ENCODE measurements around the gene PDE4D. TPM values are rescaled to one million over a fixed set of nuclear protein-coding genes. Genes with fewer than 3 reads are reported as not detected.

The PDE4D gene
- total RNA-seq, 1 donor from 2014 or later: 2.3 TPM

DNA sequence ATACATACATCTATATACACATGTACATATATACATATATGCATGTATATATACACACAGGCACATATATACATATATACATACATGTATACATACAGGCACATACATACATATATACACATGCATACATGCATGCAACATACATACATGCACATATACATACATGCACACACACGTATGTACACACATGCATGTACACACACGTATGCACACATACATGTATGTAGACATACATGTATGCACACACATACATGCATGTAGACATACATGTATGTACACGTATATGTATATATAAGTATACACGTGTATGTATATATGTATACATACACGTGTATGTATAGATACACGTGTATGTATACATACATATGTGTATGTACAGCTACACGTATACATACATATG is 693.7 kb downstream of the PDE4D start:
- H3K27me3 Mint-ChIP-seq (ENCODE audit: insufficient read depth, low read depth): peaks cover under 1% of the 10 kb centered on the region
- H3K9me3 Mint-ChIP-seq: no peaks in the 10 kb centered on the region
- no peak for DNase-seq (ENCODE audit: low spot score)
- no peak overlapping the region for H3K27ac Mint-ChIP-seq
- TF ChIP-seq, protein P1, sequence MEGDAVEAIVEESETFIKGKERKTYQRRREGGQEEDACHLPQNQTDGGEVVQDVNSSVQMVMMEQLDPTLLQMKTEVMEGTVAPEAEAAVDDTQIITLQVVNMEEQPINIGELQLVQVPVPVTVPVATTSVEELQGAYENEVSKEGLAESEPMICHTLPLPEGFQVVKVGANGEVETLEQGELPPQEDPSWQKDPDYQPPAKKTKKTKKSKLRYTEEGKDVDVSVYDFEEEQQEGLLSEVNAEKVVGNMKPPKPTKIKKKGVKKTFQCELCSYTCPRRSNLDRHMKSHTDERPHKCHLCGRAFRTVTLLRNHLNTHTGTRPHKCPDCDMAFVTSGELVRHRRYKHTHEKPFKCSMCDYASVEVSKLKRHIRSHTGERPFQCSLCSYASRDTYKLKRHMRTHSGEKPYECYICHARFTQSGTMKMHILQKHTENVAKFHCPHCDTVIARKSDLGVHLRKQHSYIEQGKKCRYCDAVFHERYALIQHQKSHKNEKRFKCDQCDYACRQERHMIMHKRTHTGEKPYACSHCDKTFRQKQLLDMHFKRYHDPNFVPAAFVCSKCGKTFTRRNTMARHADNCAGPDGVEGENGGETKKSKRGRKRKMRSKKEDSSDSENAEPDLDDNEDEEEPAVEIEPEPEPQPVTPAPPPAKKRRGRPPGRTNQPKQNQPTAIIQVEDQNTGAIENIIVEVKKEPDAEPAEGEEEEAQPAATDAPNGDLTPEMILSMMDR (IDR thresholded peaks at IDR 0.05): no peak
- no peak for TF ChIP-seq EZH2 (IDR thresholded peaks at IDR 0.05)
- no peak for TF ChIP-seq EZH2phosphoT487 (IDR thresholded peaks at IDR 0.05)
- Histone ChIP-seq H3F3A (ENCODE audit: low read depth) (peaks cover 16% of the 10 kb centered on the region), H3K36me3 (no peaks in the 10 kb centered on the region), H4K20me1 (ENCODE audit: low read depth) (no peaks in the 10 kb centered on the region), H3K4me2 (no peak overlapping the region), H3K79me2 (ENCODE audit: low read depth) (no peaks in the 10 kb centered on the region), H2AFZ (replicated peaks) (no peak overlapping the region), H3K4me1 (no peaks in the 10 kb centered on the region), H3K4me3 (no peak overlapping the region), H3K9ac (no peak overlapping the region), H3K27ac (no peak overlapping the region), H3K27me3 (no peaks in the 10 kb centered on the region), H3K9me3 (ENCODE audit: low read depth) (no peaks in the 10 kb centered on the region)
- H3K36me3 Mint-ChIP-seq: no peaks in the 10 kb centered on the region
- H3K4me1 Mint-ChIP-seq: no peaks in the 10 kb centered on the region
- no peak overlapping the region for H3K4me3 Mint-ChIP-seq

DNA sequence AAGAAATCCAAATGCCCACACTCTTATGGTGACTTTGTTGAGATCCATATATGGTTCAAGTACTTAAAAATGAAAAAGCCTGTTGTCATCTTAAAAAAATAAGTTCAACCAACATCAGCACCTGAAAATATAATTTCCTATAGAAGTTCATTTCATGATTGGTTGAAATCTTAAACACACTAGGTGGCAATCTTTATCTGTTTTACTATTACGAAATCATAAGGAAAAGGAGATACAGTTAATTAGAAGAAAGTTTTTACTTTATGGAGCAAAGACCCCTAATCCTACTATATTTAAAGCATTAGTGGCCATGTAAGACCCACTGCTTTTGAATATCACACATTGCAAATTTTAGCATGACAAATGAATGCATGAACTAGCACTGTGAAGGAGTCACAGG is 694.7 kb downstream of the PDE4D start:
- Mint-ChIP-seq H3K4me3 (no peak overlapping the region), H3K9me3 (peaks cover 6% of the 10 kb centered on the region), H3K27me3 (ENCODE audit: insufficient read depth, low read depth) (no peaks in the 10 kb centered on the region), H3K4me1 (no peaks in the 10 kb centered on the region), H3K36me3 (no peaks in the 10 kb centered on the region), H3K27ac (no peak overlapping the region)
- no peak overlapping the region for H3K9ac ChIP-seq
- no peaks in the 10 kb centered on the region for H3K79me2 ChIP-seq (ENCODE audit: low read depth)
- TF ChIP-seq, protein P1 (IDR thresholded peaks at IDR 0.05): no peak
- TF ChIP-seq EZH2phosphoT487 (IDR thresholded peaks at IDR 0.05) (no peak), EZH2 (IDR thresholded peaks at IDR 0.05) (no peak)
- no peaks in the 10 kb centered on the region for H4K20me1 ChIP-seq (ENCODE audit: low read depth)
- H3K27ac ChIP-seq: no peak overlapping the region
- H3K36me3 ChIP-seq: no peaks in the 10 kb centered on the region
- H3K4me3 ChIP-seq: no peak overlapping the region
- no peak overlapping the region for H3K4me2 ChIP-seq
- no peak for DNase-seq (ENCODE audit: low spot score)
- H3K9me3 ChIP-seq (ENCODE audit: low read depth): no peaks in the 10 kb centered on the region
- H3F3A ChIP-seq (ENCODE audit: low read depth): peaks cover 16% of the 10 kb centered on the region
- H2AFZ ChIP-seq (replicated peaks): no peak overlapping the region
- H3K27me3 ChIP-seq: no peaks in the 10 kb centered on the region
- H3K4me1 ChIP-seq: no peaks in the 10 kb centered on the region

DNA sequence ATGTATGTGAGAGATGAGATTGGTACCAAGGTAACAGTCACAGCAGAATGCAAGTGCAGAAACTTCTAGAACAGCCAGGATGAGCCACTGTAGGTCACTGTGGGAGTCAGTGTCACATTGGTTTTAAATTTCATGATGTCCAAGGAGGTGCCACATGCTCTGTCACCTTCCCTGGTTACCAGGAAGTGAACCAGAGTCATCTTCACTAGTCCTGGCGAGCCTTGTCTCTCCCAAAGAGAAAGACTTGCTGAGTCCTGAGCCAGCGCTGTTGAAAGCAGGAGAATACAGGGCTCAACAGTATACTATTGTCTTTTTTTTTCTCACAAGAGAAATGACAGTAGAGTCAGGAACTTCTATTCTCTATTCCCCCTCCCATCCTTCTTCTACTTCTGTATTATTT is 695.2 kb downstream of the PDE4D start:
- H3K4me2 ChIP-seq: no peak overlapping the region
- no peak overlapping the region for H3K4me3 Mint-ChIP-seq
- H3K4me1 ChIP-seq: no peaks in the 10 kb centered on the region
- H2AFZ ChIP-seq (replicated peaks): no peak overlapping the region
- no peaks in the 10 kb centered on the region for H3K36me3 Mint-ChIP-seq
- H3F3A ChIP-seq (ENCODE audit: low read depth): peaks cover 16% of the 10 kb centered on the region
- H3K27me3 ChIP-seq: no peaks in the 10 kb centered on the region
- no peaks in the 10 kb centered on the region for H3K27me3 Mint-ChIP-seq (ENCODE audit: insufficient read depth, low read depth)
- no peaks in the 10 kb centered on the region for H3K4me1 Mint-ChIP-seq
- no peak overlapping the region for H3K4me3 ChIP-seq
- no peaks in the 10 kb centered on the region for H3K9me3 ChIP-seq (ENCODE audit: low read depth)
- H4K20me1 ChIP-seq (ENCODE audit: low read depth): no peaks in the 10 kb centered on the region
- no peaks in the 10 kb centered on the region for H3K79me2 ChIP-seq (ENCODE audit: low read depth)
- no peak for DNase-seq (ENCODE audit: low spot score)
- H3K27ac ChIP-seq: no peak overlapping the region
- H3K27ac Mint-ChIP-seq: no peak overlapping the region
- TF ChIP-seq EZH2phosphoT487 (IDR thresholded peaks at IDR 0.05): no peak
- TF ChIP-seq, protein P1 (IDR thresholded peaks at IDR 0.05): no peak
- no peak for TF ChIP-seq EZH2 (IDR thresholded peaks at IDR 0.05)
- H3K36me3 ChIP-seq: no peaks in the 10 kb centered on the region
- H3K9me3 Mint-ChIP-seq: peaks cover 6% of the 10 kb centered on the region
- H3K9ac ChIP-seq: no peak overlapping the region

All from neural progenitor cell (in vitro differentiated cells).